LNCAP (cell line): Measurements from ENCODE around the gene SYNPO2.

ENCODE experiments used
- TF ChIP-seq, protein P1 (sequence below): fragments of 450-650 bp; IDR thresholded peaks from 2 replicates; pipeline ENCODE4 v1.5.1; 2017; ENCODE audit warnings: mild to moderate bottlenecking

The SYNPO2 gene

DNA sequence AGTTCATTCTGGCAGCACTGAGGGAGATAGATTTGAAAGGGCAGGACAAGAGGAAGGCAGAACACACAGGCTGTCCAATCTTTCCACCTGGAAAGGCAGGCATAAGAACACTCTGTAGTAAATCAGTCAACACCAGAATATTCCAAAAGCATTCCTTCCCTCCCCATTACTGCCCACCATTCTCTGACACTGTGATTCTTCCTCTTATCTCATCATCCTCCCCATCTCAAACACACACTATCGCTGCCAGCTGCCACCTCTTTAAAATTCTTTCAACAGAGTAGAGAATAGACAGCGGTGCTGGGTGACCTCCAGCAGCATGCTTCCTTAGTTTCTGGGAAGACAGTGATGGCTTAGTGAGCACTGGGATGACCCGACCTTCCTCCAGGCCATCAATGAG is 193.3 kb downstream of the SYNPO2 start:
- TF ChIP-seq, protein P1, sequence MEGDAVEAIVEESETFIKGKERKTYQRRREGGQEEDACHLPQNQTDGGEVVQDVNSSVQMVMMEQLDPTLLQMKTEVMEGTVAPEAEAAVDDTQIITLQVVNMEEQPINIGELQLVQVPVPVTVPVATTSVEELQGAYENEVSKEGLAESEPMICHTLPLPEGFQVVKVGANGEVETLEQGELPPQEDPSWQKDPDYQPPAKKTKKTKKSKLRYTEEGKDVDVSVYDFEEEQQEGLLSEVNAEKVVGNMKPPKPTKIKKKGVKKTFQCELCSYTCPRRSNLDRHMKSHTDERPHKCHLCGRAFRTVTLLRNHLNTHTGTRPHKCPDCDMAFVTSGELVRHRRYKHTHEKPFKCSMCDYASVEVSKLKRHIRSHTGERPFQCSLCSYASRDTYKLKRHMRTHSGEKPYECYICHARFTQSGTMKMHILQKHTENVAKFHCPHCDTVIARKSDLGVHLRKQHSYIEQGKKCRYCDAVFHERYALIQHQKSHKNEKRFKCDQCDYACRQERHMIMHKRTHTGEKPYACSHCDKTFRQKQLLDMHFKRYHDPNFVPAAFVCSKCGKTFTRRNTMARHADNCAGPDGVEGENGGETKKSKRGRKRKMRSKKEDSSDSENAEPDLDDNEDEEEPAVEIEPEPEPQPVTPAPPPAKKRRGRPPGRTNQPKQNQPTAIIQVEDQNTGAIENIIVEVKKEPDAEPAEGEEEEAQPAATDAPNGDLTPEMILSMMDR, result no peak

DNA sequence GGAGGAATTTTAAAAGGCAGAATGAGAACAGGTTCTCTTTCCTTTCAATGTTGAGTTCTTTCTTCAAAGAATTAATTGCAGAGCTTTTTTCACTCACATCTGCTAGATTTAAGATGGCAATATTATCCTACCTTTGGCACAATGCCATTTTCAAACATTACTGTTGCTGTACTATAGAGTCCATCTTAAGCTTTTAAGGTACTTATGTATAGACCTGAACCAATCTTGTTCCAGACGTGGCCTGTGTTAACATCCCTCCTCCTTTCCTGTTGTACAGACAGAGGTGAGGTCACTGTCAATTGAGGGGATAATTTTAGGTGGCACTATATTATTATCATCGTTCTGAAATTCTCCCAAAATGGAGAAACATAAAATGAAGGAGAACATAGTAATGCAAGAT is 194.0 kb downstream of the SYNPO2 start:
- TF ChIP-seq, protein P1, result no peak

DNA sequence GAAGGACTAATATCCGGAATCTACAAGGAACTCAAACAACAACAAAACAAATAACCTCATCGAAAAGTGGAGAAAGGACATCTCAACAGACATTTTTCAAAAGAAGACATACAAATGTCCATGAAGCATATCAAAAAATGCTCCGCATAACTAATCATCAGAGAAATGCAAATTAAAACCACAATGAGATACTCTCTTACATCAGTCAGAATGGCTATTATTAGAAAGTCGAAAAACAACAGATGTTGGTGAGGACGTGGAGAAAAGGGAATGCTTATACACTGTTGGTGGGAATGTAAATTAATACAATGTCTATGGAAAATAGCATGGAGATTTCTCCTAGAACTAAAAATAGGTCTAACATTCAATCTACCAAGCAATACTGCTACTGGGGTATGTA is 195.9 kb downstream of the SYNPO2 start:
- TF ChIP-seq, protein P1, result no peak

DNA sequence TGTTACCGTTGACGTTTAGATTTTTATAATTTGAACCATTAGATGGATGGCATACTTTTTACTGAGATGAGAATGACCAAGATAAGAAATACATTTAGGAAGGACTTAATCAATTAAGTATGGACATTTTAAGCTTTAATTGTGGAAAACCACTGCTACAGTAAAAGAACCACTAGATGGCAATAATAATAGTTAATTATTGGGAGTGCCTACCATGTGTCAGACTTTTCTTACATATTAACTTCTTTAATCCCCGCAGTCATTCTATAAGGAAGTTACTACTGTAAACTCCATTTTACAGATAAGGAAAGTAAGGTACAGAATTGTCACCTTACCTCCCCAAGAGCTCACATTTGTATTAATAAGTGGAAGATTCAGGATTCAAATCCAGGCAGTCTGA is 198.5 kb downstream of the SYNPO2 start:
- TF ChIP-seq, protein P1, result peak; percentile 35; the same call in 1 of the 2 replicates

DNA sequence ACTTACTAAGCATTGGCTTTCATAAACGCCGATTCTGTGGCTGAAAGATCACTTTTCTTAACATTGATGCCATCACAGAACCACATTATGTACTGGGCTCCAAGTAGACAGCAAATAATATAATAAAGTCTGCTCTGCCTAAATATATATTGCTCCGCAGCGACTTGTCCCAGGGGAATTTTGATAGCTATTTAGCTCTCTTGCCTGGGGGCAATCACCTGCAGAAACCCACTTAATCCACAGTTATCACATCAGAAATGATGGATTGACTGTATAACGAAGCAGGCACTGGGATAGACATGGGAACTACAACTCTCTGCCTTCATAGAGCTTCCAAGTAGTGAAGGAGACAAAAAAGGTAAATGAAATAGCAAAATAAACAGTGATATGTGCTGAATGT is 199.0 kb downstream of the SYNPO2 start:
- TF ChIP-seq, protein P1, result no peak

DNA sequence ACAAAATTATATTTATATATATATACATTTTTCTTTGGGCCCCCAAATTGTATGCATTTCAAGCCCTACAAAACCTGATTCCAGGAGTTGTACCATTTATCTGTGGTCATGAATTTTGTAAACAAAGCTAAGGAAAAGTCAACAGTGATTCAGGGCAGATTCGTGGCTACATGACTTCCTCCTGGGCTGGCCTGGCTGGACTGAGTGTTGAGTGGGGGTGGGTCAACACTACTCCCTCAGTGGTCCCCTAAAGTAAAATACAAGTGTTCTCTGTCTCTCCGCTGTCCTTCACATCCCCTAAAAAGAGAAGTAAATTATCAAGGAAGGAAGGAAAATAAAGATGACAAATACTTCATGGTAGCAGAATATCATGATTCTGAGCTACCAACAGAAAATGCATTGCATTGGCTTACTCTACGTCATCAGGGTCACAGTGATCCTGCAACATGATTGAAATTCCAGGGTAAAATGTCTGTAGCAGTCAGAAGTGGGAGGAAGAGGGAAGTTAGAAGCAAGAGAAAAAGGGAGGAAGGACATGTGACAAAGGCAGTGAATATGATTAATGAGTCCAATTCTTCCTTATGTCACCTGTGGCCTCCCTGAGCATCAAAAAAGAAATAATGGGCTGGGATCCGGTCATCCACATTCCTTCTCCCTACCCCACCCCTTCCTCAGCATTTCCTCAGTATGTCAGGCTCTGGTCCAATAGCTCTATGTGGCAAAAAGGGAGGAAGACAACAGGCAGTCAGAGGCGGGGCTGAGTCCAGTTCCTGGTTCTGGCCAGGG is 204.6 kb downstream of the SYNPO2 start:
- TF ChIP-seq, protein P1, result no peak

DNA sequence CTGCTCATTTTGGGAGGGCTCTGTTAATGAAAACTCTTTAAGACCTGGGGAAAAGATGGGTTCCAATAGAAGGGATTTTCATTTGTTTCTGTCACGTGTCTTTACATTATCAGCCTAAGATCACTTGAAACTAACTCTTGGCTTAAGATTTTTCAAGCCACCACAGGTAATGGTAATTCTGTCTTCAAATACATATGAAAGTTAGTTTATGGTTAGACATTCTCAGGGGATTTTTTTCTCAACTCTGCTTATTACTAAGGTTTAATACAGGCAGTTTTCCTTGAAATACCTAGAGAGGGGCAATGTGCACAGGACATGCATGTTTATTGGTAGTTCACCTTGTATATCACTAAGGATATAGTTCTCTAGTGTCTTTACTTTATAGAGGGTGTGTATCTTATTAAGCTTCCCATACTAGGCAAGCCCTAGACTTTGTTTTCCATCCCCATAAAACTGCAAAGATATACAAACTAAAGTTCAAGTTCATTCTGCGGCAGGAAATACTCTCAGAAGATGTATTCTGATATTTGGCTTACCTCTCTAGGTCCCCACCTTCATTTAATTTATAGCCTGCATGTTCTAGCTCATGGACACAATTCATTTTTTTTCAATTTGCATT is 208.7 kb downstream of the SYNPO2 start:
- TF ChIP-seq, protein P1, result no peak
